Spinal cord (tissue), 10 donors: Measurements from ENCODE around the gene PIK3C2G. TPM values are rescaled to one million over a fixed set of nuclear protein-coding genes. Genes with fewer than 3 reads are reported as not detected.
A peak's percentile ranks its signal among the peaks of the same experiment; 100 is the strongest.

Experiments used
- DNase-seq, 6 donors: peaks; one replicate each; pipeline versions ENCODE4 v3.0.0 to v3.0.0-alpha.2; 2013 to 2015; ENCODE audit warnings: low spot score in 6 of 6, low read depth in 4 of 6
- H3K27ac ChIP-seq: one replicate; pipeline ENCODE4 v1.5.1; 2013; ENCODE audit warnings: low read depth, low read length, control low read depth
- H3K27me3 ChIP-seq: one replicate; pipeline ENCODE4 v1.6.1; 2013; ENCODE audit warnings: low read length; ENCODE audit not compliant: control insufficient read depth, insufficient read depth
- H3K36me3 ChIP-seq: one replicate; pipeline ENCODE4 v1.6.1; 2013; ENCODE audit warnings: low read length; ENCODE audit not compliant: control insufficient read depth, insufficient read depth
- H3K4me1 ChIP-seq: one replicate; pipeline ENCODE4 v1.6.1; 2013; ENCODE audit warnings: low read length; ENCODE audit not compliant: control insufficient read depth, insufficient read depth
- H3K4me3 ChIP-seq: one replicate; pipeline ENCODE4 v1.5.1; 2013; ENCODE audit warnings: low read depth, low read length, control low read depth
- H3K9me3 ChIP-seq: one replicate; pipeline ENCODE4 v1.6.1; 2013; ENCODE audit warnings: low read length; ENCODE audit not compliant: control insufficient read depth, insufficient read depth
- WGBS: methylation state at CpG from one replicate; pipeline ENCODE4 v1.1.5; 2013; ENCODE audit warnings: missing lambda C conversion rate; ENCODE audit not compliant: insufficient coverage; 5-methylcytosine and 5-hydroxymethylcytosine counted together
- polyA plus RNA-seq, 2 donors: library from polyadenylated mRNA; unstranded; fragments of 120-200 nt; gene quantifications; one replicate each; pipeline ENCODE4 v1.2.1, GENCODE V29; 2013; ENCODE audit not compliant: insufficient read length in 2 of 2
- total RNA-seq, 2 donors: library from RNA; depleted of rRNA in 1 of 2; stranded (reverse); fragments of 120-200 nt in 1 of 2; fragments of >200 nt in 1 of 2; gene quantifications; one replicate each; pipeline versions ENCODE4 v1.2.3 to v1.2.4, GENCODE V29; 2013 to 2014
- donor health status: healthy.

PIK3C2G gene
- total and polyA plus RNA-seq, 4 donors = 0.14 to 0.40 (median 0.19) TPM

DNA sequence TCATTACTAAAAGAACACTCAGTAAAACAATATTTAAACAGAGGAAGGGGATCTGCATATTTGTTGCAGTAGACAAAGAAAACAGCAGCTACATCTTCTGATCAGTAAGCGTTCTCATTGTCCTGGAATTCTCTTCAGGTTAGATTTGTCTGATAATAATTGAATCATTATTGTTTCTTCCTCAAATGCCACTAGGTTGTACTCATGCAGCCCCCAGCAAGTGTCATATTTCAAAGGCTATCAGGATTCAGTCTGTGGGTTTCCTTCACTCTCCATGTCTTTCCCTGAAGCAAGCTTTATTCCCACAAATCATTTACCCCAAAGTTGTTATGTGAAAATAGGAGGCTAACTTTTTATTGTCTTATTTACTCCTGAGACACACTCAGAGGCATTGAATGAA is 14.7 kb downstream of the PIK3C2G start:
- Histone ChIP-seq H3K4me3 (no peak overlapping the region), H3K27ac (no peak overlapping the region), H3K4me1 (no peaks in the 10 kb centered on the region), H3K9me3 (no peaks in the 10 kb centered on the region), H3K27me3 (no peaks in the 10 kb centered on the region), H3K36me3 (no peaks in the 10 kb centered on the region)
- no CpG with 5 or more reads among the region's 1 CpG for WGBS
- no peak for DNase-seq

DNA sequence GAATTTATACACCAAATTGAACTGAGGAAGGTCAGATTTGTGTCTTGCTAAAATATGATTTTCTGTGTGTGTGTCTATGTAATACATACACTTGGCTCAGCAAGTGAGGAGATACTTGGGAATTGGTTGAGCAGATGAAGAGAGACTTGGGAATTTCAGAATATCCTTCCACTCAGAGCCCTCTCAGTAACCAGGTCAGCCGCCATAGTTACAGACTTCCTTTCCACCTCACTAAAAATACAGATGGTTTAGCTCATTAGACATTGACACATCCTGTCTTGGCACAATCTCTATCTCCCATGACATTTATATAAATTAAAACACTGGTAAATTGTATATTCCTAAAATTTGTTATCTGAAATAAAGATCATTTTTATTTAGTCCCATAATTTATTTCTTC is 15.9 kb downstream of the PIK3C2G start:
- no peak overlapping the region for H3K27ac ChIP-seq
- no peaks in the 10 kb centered on the region for H3K4me1 ChIP-seq
- 60% methylated on average over 1 of the region's 1 CpG for WGBS
- H3K4me3 ChIP-seq = no peak overlapping the region
- no peaks in the 10 kb centered on the region for H3K27me3 ChIP-seq
- H3K9me3 ChIP-seq = no peaks in the 10 kb centered on the region
- DNase-seq = no peak
- H3K36me3 ChIP-seq = no peaks in the 10 kb centered on the region

DNA sequence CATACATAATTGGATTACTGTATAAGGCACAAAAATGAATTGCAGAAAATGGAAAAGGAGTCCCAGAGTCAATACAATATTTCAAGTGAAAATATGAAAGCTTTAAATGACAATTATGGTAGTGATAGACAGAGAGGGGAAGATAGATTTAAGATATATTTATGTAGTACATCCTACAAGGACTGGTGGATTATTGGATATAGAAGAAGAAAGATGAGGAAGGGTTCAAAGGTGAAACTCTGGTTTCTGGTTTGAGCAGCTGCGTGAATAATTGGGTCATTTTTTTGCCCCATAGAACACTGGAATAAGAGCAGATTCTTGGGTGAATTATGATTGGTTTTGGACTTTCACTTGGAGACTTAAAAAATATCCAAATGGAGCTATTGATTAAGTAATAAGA is 19.4 kb downstream of the PIK3C2G start:
- Histone ChIP-seq H3K9me3 (no peaks in the 10 kb centered on the region), H3K27ac (no peak overlapping the region), H3K4me1 (no peaks in the 10 kb centered on the region), H3K36me3 (no peaks in the 10 kb centered on the region), H3K4me3 (no peak overlapping the region), H3K27me3 (no peaks in the 10 kb centered on the region)
- DNase-seq = no peak
- no CpG with 5 or more reads among the region's 1 CpG for WGBS

DNA sequence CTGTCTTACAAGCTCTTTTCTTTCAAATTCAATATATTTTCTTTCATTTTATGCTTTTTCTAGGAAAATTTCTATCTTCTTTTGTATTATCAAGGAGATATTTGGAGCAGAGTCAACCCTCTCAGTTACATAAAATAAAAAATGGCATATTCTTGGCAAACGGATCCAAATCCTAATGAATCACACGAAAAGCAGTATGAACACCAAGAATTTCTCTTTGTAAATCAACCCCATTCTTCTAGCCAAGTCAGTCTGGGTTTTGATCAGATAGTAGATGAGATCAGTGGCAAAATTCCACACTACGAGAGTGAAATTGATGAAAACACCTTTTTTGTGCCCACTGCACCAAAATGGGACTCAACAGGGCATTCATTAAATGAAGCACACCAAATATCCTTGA is 20.6 kb downstream of the PIK3C2G start:
- Histone ChIP-seq H3K27me3 (no peaks in the 10 kb centered on the region), H3K9me3 (no peaks in the 10 kb centered on the region), H3K4me3 (no peak overlapping the region), H3K27ac (no peak overlapping the region), H3K36me3 (no peaks in the 10 kb centered on the region), H3K4me1 (no peaks in the 10 kb centered on the region)
- peak in 1 of 6 donors; percentile 19 for DNase-seq
- WGBS = 43% methylated on average over 1 of the region's 3 CpGs

DNA sequence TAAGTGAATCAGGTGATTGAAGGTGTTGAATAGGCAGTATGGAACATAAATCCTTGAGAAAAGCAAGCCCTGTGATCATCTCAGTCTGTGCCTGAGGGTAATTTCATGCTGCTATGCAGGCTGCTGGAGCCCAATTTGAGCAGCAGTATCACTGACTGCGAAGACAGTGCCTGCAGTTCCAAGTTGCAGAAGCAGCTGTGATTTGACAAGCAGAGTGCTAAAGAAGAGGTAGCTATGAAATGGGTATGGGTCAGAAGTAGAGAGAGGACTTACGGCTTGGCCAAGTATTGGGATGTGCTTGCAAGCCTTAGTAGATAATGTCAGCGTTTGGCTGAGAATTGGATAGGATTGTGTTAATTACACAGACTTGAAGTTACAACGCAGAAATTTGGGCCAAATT is 22.5 kb downstream of the PIK3C2G start:
- DNase-seq = peak in 2 of 6 donors; percentile 61 to 88
- H3K4me3 ChIP-seq = no peak overlapping the region
- H3K27me3 ChIP-seq = no peaks in the 10 kb centered on the region
- no peaks in the 10 kb centered on the region for H3K4me1 ChIP-seq
- H3K36me3 ChIP-seq = no peaks in the 10 kb centered on the region
- H3K27ac ChIP-seq = no peak overlapping the region
- 34% methylated on average over 4 of the region's 4 CpGs for WGBS
- H3K9me3 ChIP-seq = no peaks in the 10 kb centered on the region

DNA sequence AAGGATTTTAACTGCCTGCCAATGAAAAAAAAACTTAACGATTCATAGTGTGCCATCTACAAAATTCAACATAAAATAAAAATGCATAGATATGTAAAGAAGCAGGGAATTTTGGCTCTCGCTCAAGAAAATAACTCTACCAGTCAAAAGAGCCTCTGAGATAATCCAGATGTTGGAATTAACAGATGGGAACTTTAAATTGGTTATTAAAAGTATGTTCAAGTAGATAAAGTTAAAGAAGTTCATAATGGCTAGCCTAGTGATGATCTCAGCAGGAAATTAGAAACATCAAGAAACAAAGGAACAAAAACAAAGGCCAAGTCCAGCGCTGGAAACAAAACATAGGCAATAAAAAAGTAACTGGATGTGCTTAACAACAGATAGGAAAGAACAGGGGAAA is 23.1 kb downstream of the PIK3C2G start:
- no peak overlapping the region for H3K27ac ChIP-seq
- no peaks in the 10 kb centered on the region for H3K27me3 ChIP-seq
- WGBS = no CpG with 5 or more reads among the region's 3 CpGs
- no peaks in the 10 kb centered on the region for H3K36me3 ChIP-seq
- DNase-seq = no peak
- H3K9me3 ChIP-seq = no peaks in the 10 kb centered on the region
- H3K4me1 ChIP-seq = no peaks in the 10 kb centered on the region
- no peak overlapping the region for H3K4me3 ChIP-seq

DNA sequence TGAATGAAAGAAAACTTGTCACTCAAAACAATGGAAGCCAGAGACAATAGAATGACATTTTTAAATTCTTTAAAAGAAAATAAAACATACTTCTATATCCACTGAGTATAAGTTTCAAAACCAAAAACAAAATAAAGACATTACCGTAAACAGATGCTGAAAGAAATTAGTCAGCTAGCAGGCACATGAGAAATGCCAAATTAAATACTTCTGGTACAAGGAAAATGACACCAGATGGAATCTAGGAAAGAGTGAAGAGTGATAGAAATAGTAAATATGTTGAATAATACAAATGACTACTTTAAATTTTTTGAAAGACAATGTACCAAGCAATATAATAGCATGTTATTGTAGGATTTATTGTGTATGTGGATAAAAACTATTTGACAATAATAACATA is 23.8 kb downstream of the PIK3C2G start:
- Histone ChIP-seq H3K27ac (no peak overlapping the region), H3K27me3 (no peaks in the 10 kb centered on the region), H3K36me3 (no peaks in the 10 kb centered on the region), H3K4me1 (no peaks in the 10 kb centered on the region), H3K9me3 (no peaks in the 10 kb centered on the region), H3K4me3 (no peak overlapping the region)
- peak in 1 of 6 donors; percentile 10 for DNase-seq
- WGBS = no CpG with 5 or more reads among the region's 1 CpG

DNA sequence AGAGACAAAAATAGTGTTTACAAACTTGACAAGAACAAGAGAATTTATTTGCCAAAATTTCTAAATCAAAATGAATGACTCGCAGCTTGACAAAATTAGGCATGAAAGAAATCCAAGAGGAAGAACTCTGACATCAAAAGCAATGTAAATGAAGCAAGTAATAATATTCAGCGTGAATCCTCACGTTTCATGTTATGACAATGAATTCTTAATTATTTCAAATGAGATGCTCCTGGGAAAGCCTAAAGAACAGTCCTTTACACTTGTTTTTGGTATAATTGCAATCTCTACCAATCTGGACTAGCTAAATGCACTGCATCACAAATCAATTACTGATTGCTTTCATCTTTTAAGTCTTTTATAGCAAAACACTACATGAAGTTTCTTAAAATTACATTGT is 29.1 kb downstream of the PIK3C2G start:
- no peaks in the 10 kb centered on the region for H3K4me1 ChIP-seq
- no peaks in the 10 kb centered on the region for H3K27me3 ChIP-seq
- H3K36me3 ChIP-seq = no peaks in the 10 kb centered on the region
- peak in 1 of 6 donors; percentile 76 for DNase-seq
- 60% methylated on average over 1 of the region's 3 CpGs for WGBS
- no peaks in the 10 kb centered on the region for H3K9me3 ChIP-seq
- no peak overlapping the region for H3K4me3 ChIP-seq
- H3K27ac ChIP-seq = no peak overlapping the region

DNA sequence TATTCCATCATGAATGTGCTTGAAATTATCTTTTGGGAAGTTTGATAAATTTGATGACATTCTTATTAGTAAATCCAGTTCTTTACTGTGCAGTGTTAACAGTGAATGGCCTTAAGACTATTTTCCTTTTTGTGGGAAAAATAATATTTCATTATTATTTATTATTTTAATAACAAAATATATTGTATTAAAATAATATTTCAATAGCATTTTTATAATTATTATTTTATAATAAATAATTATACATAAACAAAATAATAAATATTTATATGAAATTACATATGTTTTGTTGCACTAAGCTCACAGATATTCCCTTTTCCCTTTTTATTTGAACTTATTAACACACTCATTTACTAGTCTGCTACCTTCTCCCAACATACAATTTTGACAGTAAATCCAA is 33.6 kb downstream of the PIK3C2G start:
- no peaks in the 10 kb centered on the region for H3K36me3 ChIP-seq
- no peaks in the 10 kb centered on the region for H3K27me3 ChIP-seq
- no peak overlapping the region for H3K4me3 ChIP-seq
- H3K27ac ChIP-seq = no peak overlapping the region
- H3K4me1 ChIP-seq = no peaks in the 10 kb centered on the region
- DNase-seq = no peak
- no peaks in the 10 kb centered on the region for H3K9me3 ChIP-seq

DNA sequence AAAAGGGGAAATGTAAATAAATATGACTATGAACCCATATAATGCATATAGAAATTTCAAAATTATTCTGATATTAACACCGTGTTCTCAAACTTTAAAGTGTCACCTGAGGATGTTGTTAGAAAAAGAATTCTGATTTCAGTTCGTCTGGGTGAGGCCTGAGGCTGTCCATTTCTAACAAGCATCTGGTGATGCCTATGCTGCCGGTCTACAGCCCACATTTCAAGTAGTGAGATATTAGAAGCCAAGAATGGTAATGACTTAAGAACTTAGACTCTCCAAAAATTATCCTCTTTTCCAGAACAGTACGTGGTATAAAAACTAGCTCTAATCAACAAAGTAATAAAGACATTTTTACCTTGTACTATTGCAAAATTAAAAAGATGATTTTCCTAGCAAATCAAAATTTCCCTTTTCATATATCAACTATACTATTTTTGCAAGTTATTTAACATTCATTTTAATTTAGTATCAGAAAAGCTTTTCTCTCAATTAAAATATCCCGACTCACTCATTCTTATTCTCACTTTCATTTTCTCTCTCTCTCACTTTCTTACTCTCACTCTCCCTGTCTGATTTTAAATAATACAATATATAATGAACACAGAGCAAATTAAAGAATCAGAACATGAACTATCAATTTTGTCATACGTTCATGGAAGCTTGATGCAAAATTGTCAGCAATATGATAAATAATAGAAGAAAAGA is 35.0 kb downstream of the PIK3C2G start:
- no peak for DNase-seq
- WGBS = no CpG with 5 or more reads among the region's 6 CpGs

More for the DNA sequence above, 35.0 kb downstream of the PIK3C2G start:
- no peaks in the 10 kb centered on the region for H3K27me3 ChIP-seq
- H3K9me3 ChIP-seq = no peaks in the 10 kb centered on the region
- no peak overlapping the region for H3K4me3 ChIP-seq
- H3K27ac ChIP-seq = no peak overlapping the region
- no peaks in the 10 kb centered on the region for H3K4me1 ChIP-seq
- H3K36me3 ChIP-seq = no peaks in the 10 kb centered on the region
